ENCODE results near the gene PGRMC1.

GRCh38 chrX:119292445-119292844, 56.4 kb downstream of the PGRMC1 start:
- no peak for TF ChIP-seq CTCF (IDR thresholded peaks at IDR 0.05)
- no peak for TF ChIP-seq EZH2 (IDR thresholded peaks at IDR 0.05)
